GM12875 (cell line): ENCODE measurements around the gene CLK1.

ENCODE experiments used
- H3K4me3 ChIP-seq: one replicate; pipeline ENCODE4 v1.5.1; 2011; ENCODE audit warnings: low read depth, low read length, control low read depth
- CTCF ChIP-seq: IDR thresholded peaks from 2 replicates; pipeline ENCODE4 v1.5.1; 2011; ENCODE audit warnings: low read depth, mild to moderate bottlenecking, control low read depth, inconsistent platforms, low read length, moderate library complexity, borderline replicate concordance; ENCODE audit not compliant: insufficient read depth

CLK1 gene

GRCh38 chr2:200809506-200810251 is 54.8 kb downstream of the CLK1 start:
- no peak overlapping the region for H3K4me3 ChIP-seq
- no peak for TF ChIP-seq CTCF
